ENCODE results near the gene DDIT3.
A peak's percentile ranks its signal among the peaks of the same experiment; 100 is the strongest.

Gene DDIT3

GRCh38 chr12:57552835-57553313, 32.6 kb upstream of the DDIT3 start:
- no peak overlapping the region for H3K4me3 ChIP-seq (ENCODE audit: low read depth in 1 of 2, low read length in 2 of 2)
- H3K27me3 ChIP-seq (ENCODE audit: low read depth, low read length): peaks cover 16% of the 10 kb centered on the region
- H3K9me3 ChIP-seq (ENCODE audit: control insufficient read depth in 1 of 2, low read length in 2 of 2): no peaks in the 10 kb centered on the region
- H3K36me3 ChIP-seq (ENCODE audit: control insufficient read depth in 1 of 2, insufficient read depth in 2 of 2, low read length in 2 of 2): no peaks in the 10 kb centered on the region
- peaks cover 0 to 13% of the 10 kb centered on the region in 2 donors for H3K4me1 ChIP-seq (ENCODE audit: control insufficient read depth in 1 of 2, insufficient read depth in 2 of 2, low read length in 2 of 2)
- H3K27ac ChIP-seq (ENCODE audit: low read length): no peak overlapping the region

GRCh38 chr12:57552306-57552651, 32.0 kb upstream of the DDIT3 start:
- Histone ChIP-seq H3K27me3 (ENCODE audit: low read depth, low read length) (peaks cover 17% of the 10 kb centered on the region), H3K4me3 (ENCODE audit: low read depth in 1 of 2, low read length in 2 of 2) (no peak overlapping the region), H3K27ac (ENCODE audit: low read length) (no peak overlapping the region), H3K9me3 (ENCODE audit: control insufficient read depth in 1 of 2, low read length in 2 of 2) (no peaks in the 10 kb centered on the region), H3K4me1 (ENCODE audit: control insufficient read depth in 1 of 2, insufficient read depth in 2 of 2, low read length in 2 of 2) (peaks cover 0 to 16% of the 10 kb centered on the region in 2 donors), H3K36me3 (ENCODE audit: control insufficient read depth in 1 of 2, insufficient read depth in 2 of 2, low read length in 2 of 2) (no peaks in the 10 kb centered on the region)

GRCh38 chr12:57551637-57552305, 31.5 kb upstream of the DDIT3 start:
- Histone ChIP-seq H3K27me3 (ENCODE audit: low read depth, low read length) (peaks cover 17% of the 10 kb centered on the region), H3K27ac (ENCODE audit: low read length) (no peak overlapping the region), H3K4me1 (ENCODE audit: control insufficient read depth in 1 of 2, insufficient read depth in 2 of 2, low read length in 2 of 2) (peaks cover 0 to 17% of the 10 kb centered on the region in 2 donors), H3K36me3 (ENCODE audit: control insufficient read depth in 1 of 2, insufficient read depth in 2 of 2, low read length in 2 of 2) (no peaks in the 10 kb centered on the region), H3K4me3 (ENCODE audit: low read depth in 1 of 2, low read length in 2 of 2) (no peak overlapping the region), H3K9me3 (ENCODE audit: control insufficient read depth in 1 of 2, low read length in 2 of 2) (no peaks in the 10 kb centered on the region)

GRCh38 chr12:57550641-57551549, 30.6 kb upstream of the DDIT3 start:
- no peaks in the 10 kb centered on the region for H3K36me3 ChIP-seq (ENCODE audit: control insufficient read depth in 1 of 2, insufficient read depth in 2 of 2, low read length in 2 of 2)
- H3K27ac ChIP-seq (ENCODE audit: low read length): no peak overlapping the region
- peaks cover 17% of the 10 kb centered on the region for H3K27me3 ChIP-seq (ENCODE audit: low read depth, low read length)
- H3K9me3 ChIP-seq (ENCODE audit: control insufficient read depth in 1 of 2, low read length in 2 of 2): no peaks in the 10 kb centered on the region
- peak overlapping the region in 1 of 2 donors; percentile 70 for H3K4me3 ChIP-seq (ENCODE audit: low read depth in 1 of 2, low read length in 2 of 2)
- peaks cover 3 to 22% of the 10 kb centered on the region in 2 donors for H3K4me1 ChIP-seq (ENCODE audit: control insufficient read depth in 1 of 2, insufficient read depth in 2 of 2, low read length in 2 of 2)

GRCh38 chr12:57549909-57550640, 29.8 kb upstream of the DDIT3 start, which contains the start of gene KIF5A:
Gene KIF5A, plus strand, starts transcription at chr12:57550044. Its CDS starts 228 bp downstream, at chr12:57550272.
- Histone ChIP-seq H3K9me3 (ENCODE audit: control insufficient read depth in 1 of 2, low read length in 2 of 2) (no peaks in the 10 kb centered on the region), H3K4me3 (ENCODE audit: low read depth in 1 of 2, low read length in 2 of 2) (peak within 1 kb of the TSS; percentile 44 to 70), H3K27ac (ENCODE audit: low read length) (no peak within 1 kb of the TSS), H3K4me1 (ENCODE audit: control insufficient read depth in 1 of 2, insufficient read depth in 2 of 2, low read length in 2 of 2) (peaks cover 7 to 30% of the 10 kb centered on the region in 2 donors), H3K36me3 (ENCODE audit: control insufficient read depth in 1 of 2, insufficient read depth in 2 of 2, low read length in 2 of 2) (no peaks in the 10 kb centered on the region), H3K27me3 (ENCODE audit: low read depth, low read length) (peaks cover 17% of the 10 kb centered on the region)

- Histone ChIP-seq H3K27ac (ENCODE audit: low read length) (no peak overlapping the region), H3K36me3 (ENCODE audit: control insufficient read depth in 1 of 2, insufficient read depth in 2 of 2, low read length in 2 of 2) (no peaks in the 10 kb centered on the region), H3K9me3 (ENCODE audit: control insufficient read depth in 1 of 2, low read length in 2 of 2) (no peaks in the 10 kb centered on the region), H3K27me3 (ENCODE audit: low read depth, low read length) (peaks cover 17% of the 10 kb centered on the region), H3K4me1 (ENCODE audit: control insufficient read depth in 1 of 2, insufficient read depth in 2 of 2, low read length in 2 of 2) (peaks cover 7 to 35% of the 10 kb centered on the region in 2 donors), H3K4me3 (ENCODE audit: low read depth in 1 of 2, low read length in 2 of 2) (peak overlapping the region in 1 of 2 donors; percentile 70)
Measured at GRCh38 chr12:57549203-57549908, 29.0 kb upstream of the DDIT3 start.

GRCh38 chr12:57548488-57548887, 28.2 kb upstream of the DDIT3 start:
- Histone ChIP-seq H3K27ac (ENCODE audit: low read length) (no peak overlapping the region), H3K4me3 (ENCODE audit: low read depth in 1 of 2, low read length in 2 of 2) (no peak overlapping the region), H3K9me3 (ENCODE audit: control insufficient read depth in 1 of 2, low read length in 2 of 2) (no peaks in the 10 kb centered on the region), H3K27me3 (ENCODE audit: low read depth, low read length) (peaks cover 17% of the 10 kb centered on the region), H3K4me1 (ENCODE audit: control insufficient read depth in 1 of 2, insufficient read depth in 2 of 2, low read length in 2 of 2) (peaks cover 7 to 35% of the 10 kb centered on the region in 2 donors), H3K36me3 (ENCODE audit: control insufficient read depth in 1 of 2, insufficient read depth in 2 of 2, low read length in 2 of 2) (no peaks in the 10 kb centered on the region)

GRCh38 chr12:57548013-57548315, 27.6 kb upstream of the DDIT3 start:
- peaks cover 17% of the 10 kb centered on the region for H3K27me3 ChIP-seq (ENCODE audit: low read depth, low read length)
- H3K4me3 ChIP-seq (ENCODE audit: low read depth in 1 of 2, low read length in 2 of 2): no peak overlapping the region
- H3K4me1 ChIP-seq (ENCODE audit: control insufficient read depth in 1 of 2, insufficient read depth in 2 of 2, low read length in 2 of 2): peaks cover 7 to 35% of the 10 kb centered on the region in 2 donors
- H3K36me3 ChIP-seq (ENCODE audit: control insufficient read depth in 1 of 2, insufficient read depth in 2 of 2, low read length in 2 of 2): no peaks in the 10 kb centered on the region
- H3K27ac ChIP-seq (ENCODE audit: low read length): no peak overlapping the region
- H3K9me3 ChIP-seq (ENCODE audit: control insufficient read depth in 1 of 2, low read length in 2 of 2): no peaks in the 10 kb centered on the region

- Histone ChIP-seq H3K27me3 (ENCODE audit: low read depth, low read length) (peaks cover 17% of the 10 kb centered on the region), H3K27ac (ENCODE audit: low read length) (peak overlapping the region; percentile 89), H3K4me1 (ENCODE audit: control insufficient read depth in 1 of 2, insufficient read depth in 2 of 2, low read length in 2 of 2) (peaks cover 7 to 35% of the 10 kb centered on the region in 2 donors), H3K4me3 (ENCODE audit: low read depth in 1 of 2, low read length in 2 of 2) (peak overlapping the region; percentile 85 to 94), H3K36me3 (ENCODE audit: control insufficient read depth in 1 of 2, insufficient read depth in 2 of 2, low read length in 2 of 2) (no peaks in the 10 kb centered on the region), H3K9me3 (ENCODE audit: control insufficient read depth in 1 of 2, low read length in 2 of 2) (no peaks in the 10 kb centered on the region)
Measured at GRCh38 chr12:57547288-57548012, 27.1 kb upstream of the DDIT3 start.
